GM19193 (cell line): ENCODE results near the gene IL10RB.

ENCODE experiments used
- POLR2A ChIP-seq: IDR thresholded peaks from 4 replicates; pipeline ENCODE4 v1.6.1; 2011; ENCODE audit not compliant: insufficient read depth, insufficient read length; ENCODE audit errors: extremely low read depth

Gene IL10RB

DNA sequence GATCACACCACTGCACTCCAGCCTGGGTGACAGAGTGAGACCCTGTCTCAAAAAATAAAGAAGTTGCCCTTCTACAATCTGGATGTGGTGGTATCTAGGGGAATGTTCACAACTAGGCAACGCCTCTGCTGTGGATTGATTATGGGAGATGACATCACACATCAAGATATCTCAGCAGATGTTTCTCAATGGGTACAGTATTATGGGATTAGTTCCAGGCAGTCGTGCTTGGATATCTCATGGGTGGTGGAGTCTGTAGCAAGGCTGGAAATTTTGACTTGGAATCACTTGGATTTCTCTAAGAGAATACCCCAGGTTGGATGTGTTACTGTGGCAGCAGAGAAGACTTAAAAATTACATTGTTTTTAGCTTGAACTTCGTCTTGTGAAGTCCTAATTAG is 28.7 kb upstream of the IL10RB start:
- no peak for TF ChIP-seq POLR2A

- TF ChIP-seq POLR2A: no peak
Observed at GRCh38 chr21:33238146-33238545, 28.0 kb upstream of the IL10RB start.

- peak; percentile 41 for TF ChIP-seq POLR2A
Observed at GRCh38 chr21:33238565-33239255, 27.5 kb upstream of the IL10RB start.

GRCh38 chr21:33240404-33240803 is 25.8 kb upstream of the IL10RB start:
- TF ChIP-seq POLR2A: no peak

- TF ChIP-seq POLR2A: no peak
Observed at GRCh38 chr21:33241846-33242245, 24.3 kb upstream of the IL10RB start.

GRCh38 chr21:33244082-33244778 is 21.9 kb upstream of the IL10RB start:
- TF ChIP-seq POLR2A: no peak

DNA sequence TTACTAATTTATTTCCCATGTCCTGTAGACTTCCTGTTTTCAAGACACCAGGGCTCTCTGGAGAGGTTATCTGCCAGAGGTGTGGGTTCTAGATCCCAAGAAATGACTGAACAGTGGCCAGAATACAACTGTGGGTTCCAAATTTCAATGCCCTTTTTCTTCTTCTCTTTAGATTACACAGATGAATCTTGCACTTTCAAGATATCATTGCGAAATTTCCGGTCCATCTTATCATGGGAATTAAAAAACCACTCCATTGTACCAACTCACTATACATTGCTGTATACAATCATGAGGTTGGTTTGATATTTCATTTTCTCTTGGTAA is 21.4 kb upstream of the IL10RB start:
- TF ChIP-seq POLR2A: no peak

DNA sequence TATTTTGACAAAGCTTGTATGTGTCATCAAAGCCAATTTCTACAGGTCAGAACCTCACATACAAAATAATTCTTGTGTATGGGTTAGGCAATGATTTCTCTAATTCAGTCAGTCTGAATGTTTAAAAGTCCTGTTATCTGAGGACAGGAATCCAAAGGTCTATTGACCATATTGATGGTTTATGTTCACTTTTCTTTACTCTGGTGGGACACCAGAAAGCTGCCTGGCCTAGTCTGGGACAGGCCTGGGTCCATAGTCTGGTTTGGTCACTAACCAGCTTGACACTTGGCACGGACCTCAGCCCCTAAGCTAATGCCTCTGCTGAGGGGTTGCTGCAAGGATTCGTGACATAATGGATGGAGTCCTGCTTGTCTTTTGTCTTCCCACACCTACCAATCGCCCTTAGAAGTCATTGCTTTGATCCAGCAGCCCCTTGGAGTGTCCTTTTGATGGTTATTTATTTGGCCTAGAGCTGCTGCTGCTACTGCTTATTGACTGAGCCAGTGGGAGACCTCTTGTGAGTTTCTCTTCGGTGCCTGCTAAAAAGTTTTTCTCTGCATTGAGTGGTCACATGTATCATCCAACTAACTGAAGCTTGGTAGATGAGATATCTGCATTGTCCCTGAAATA is 20.8 kb upstream of the IL10RB start:
- no peak for TF ChIP-seq POLR2A

- no peak for TF ChIP-seq POLR2A
Observed at GRCh38 chr21:33246506-33246905, 19.7 kb upstream of the IL10RB start.

DNA sequence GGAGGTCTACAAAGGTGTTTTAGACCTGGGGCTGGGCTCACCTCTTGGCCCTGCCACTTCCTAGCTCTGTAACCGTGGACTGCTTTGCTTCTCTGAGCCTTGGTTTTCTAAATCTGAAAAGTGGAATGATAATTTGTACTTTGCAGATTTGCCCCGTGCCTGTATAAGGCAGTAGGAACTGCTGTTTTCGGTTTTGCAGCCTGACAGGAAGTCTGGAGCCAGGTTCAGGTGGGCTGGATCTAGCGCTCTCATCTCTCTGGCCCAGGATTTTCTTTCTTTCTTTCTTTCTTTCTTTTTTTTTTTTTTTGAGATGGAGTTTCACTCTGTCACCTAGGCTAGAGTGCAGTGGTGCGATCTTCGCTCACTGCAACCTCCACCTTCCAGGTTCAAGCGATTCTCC is 19.2 kb upstream of the IL10RB start:
- TF ChIP-seq POLR2A: no peak

DNA sequence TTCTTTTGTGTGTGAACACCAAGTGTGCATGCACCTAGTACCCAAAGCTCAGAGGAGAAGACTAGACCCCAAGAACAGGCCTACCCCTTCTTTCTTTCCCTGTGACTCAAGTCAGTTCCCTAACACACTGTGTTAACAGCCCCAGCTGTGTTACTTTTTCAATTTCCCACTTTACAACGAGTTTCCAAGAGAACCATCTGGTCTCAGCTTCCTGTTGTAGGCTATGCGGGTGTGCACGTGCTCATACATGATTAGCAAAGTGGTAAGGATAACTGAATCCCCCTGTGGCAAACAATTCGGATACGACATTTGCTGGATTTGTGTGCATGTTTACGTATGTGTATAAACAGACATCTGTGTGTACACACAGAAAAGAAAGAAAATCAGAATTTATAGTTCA is 18.6 kb upstream of the IL10RB start:
- no peak for TF ChIP-seq POLR2A

DNA sequence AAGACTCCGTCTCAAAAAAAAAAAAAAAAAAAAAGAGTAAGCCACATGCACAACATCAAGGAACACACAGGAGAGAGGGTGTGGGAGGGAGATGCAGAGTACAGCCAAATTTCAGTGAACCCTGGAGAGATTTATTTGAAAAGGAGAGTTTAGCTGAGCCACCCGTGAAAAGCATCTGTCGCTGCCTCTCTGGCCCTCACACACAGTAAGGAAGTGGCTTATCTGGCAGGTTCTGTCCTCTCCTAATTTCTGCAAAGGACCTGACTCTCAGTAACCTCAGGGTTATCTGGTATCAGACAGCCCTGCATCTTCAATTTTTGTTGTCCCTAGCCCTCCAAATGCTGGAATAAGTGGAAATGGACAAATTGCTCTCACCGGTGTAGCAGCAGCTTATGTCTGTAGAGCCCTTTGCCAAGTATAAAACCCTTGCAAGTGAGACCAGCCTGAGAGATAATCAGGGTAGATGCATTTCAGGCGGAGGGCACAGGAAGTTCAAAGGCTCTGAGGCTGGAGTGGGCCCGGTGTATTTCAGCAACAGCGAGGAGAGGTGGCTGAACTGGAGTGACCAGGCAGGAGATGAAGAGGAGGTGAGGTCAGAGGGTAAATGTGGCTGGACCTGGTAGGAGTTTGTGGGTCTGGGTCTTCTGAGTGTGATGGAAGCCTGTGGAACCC is 16.7 kb upstream of the IL10RB start:
- TF ChIP-seq POLR2A: no peak

DNA sequence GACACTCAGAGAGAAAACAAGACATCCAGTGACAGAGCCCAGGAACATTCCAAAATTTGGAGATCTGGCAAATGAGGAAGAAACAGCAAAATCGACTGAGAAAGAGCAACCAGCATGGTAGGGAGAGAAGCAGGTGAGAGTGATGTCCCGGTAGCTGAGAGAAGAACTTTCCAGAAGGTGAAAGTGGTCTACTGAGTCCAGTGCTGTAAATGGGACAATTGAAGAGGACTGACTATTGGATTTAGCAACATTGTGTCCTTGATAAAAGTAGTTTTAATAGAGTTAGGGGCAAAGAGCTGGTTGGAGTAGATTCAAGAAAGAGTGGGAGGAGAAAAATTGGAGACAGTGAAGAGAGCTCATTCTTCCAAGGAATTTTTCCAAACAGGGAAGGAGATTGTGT is 15.0 kb upstream of the IL10RB start:
- no peak for TF ChIP-seq POLR2A

- no peak for TF ChIP-seq POLR2A
Observed at GRCh38 chr21:33254766-33255165, 11.4 kb upstream of the IL10RB start.

DNA sequence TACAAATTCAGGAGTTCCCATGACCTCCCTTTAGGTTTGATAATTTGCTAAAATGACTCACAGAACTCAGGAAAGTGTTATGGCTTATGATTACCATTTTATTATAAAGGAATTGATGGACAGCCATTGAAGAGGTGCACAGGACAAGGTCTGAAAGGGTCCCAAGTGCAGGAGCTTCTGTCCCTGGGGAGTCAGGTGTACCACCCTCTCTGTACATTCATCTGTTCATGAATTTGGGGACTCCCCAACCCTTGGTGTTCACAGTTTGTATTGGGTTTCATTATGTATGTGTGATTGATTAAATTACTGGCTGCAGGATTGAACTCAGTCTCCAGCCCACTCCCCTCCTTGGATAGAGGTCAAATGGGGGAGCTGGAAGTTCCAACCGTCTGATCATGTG is 10.8 kb upstream of the IL10RB start:
- no peak for TF ChIP-seq POLR2A

- no peak for TF ChIP-seq POLR2A
Observed at GRCh38 chr21:33256019-33256418, 10.1 kb upstream of the IL10RB start.
